Rectal smooth muscle tissue (tissue), 1 donor: Measurements from ENCODE around the gene PYCARD.
A peak's percentile ranks its signal among the peaks of the same experiment; 100 is the strongest.

Source experiments
- H3K27ac ChIP-seq: one replicate; pipeline ENCODE4 v1.7.0; 2013; ENCODE audit warnings: low read depth, low read length, inconsistent platforms
- H3K27me3 ChIP-seq: one replicate; pipeline ENCODE4 v1.7.0; 2013; ENCODE audit warnings: low read length; ENCODE audit not compliant: control insufficient read depth, insufficient read depth
- H3K36me3 ChIP-seq: one replicate; pipeline ENCODE4 v1.7.0; 2013; ENCODE audit warnings: low read length; ENCODE audit not compliant: control insufficient read depth, insufficient read depth
- H3K4me1 ChIP-seq: one replicate; pipeline ENCODE4 v1.7.0; 2013; ENCODE audit warnings: low read length; ENCODE audit not compliant: control insufficient read depth, insufficient read depth
- H3K4me3 ChIP-seq: one replicate; pipeline ENCODE4 v1.7.0; 2013; ENCODE audit warnings: low read length
- H3K9ac ChIP-seq: one replicate; pipeline ENCODE4 v1.7.0; 2013; ENCODE audit warnings: low read length

The PYCARD gene

GRCh38 chr16:31224092-31224955 lies 21.8 kb upstream of the PYCARD start:
- H3K27ac ChIP-seq, result no peak overlapping the region
- H3K4me1 ChIP-seq, result no peaks in the 10 kb centered on the region
- no peak overlapping the region for H3K9ac ChIP-seq
- no peaks in the 10 kb centered on the region for H3K36me3 ChIP-seq
- H3K27me3 ChIP-seq, result no peaks in the 10 kb centered on the region
- no peak overlapping the region for H3K4me3 ChIP-seq

- H3K27me3 ChIP-seq, result no peaks in the 10 kb centered on the region
- no peak overlapping the region for H3K27ac ChIP-seq
- H3K9ac ChIP-seq, result no peak overlapping the region
- no peak overlapping the region for H3K4me3 ChIP-seq
- no peaks in the 10 kb centered on the region for H3K36me3 ChIP-seq
- H3K4me1 ChIP-seq, result no peaks in the 10 kb centered on the region
Measured at GRCh38 chr16:31223044-31223443, 20.5 kb upstream of the PYCARD start.

- no peak overlapping the region for H3K9ac ChIP-seq
- peaks cover 7% of the 10 kb centered on the region for H3K27me3 ChIP-seq
- H3K4me3 ChIP-seq, result no peak overlapping the region
- no peaks in the 10 kb centered on the region for H3K36me3 ChIP-seq
- peaks cover 3% of the 10 kb centered on the region for H3K4me1 ChIP-seq
- no peak overlapping the region for H3K27ac ChIP-seq
Measured at GRCh38 chr16:31221357-31222160, 19.0 kb upstream of the PYCARD start.

GRCh38 chr16:31219154-31219741 lies 16.7 kb upstream of the PYCARD start:
- H3K36me3 ChIP-seq, result no peaks in the 10 kb centered on the region
- no peak overlapping the region for H3K4me3 ChIP-seq
- H3K27me3 ChIP-seq, result peaks cover 19% of the 10 kb centered on the region
- H3K4me1 ChIP-seq, result peaks cover 10% of the 10 kb centered on the region
- H3K9ac ChIP-seq, result no peak overlapping the region
- no peak overlapping the region for H3K27ac ChIP-seq

DNA sequence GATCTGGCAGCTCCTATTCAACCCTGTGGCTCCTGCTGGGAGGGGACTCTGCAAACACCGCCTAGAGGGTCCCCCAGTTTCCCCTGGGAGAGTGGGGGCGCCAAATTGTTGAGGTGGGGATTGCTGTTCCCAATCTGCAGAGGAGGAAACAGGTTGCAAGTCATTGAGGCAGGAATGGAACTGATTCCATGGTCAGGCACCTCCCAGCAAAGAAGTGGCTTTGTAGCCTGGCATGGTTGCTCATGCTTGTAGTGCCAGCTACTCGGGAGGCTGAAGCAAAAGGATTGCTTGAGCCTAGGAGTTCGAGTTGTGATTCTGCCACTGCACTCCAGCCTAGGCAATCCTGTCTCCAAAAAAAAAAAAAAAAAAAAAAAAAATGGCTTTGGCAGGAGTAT lies 14.6 kb upstream of the PYCARD start:
- Histone ChIP-seq H3K27ac (no peak overlapping the region), H3K36me3 (no peaks in the 10 kb centered on the region), H3K4me3 (no peak overlapping the region), H3K27me3 (peaks cover 19% of the 10 kb centered on the region), H3K9ac (no peak overlapping the region), H3K4me1 (peaks cover 10% of the 10 kb centered on the region)

DNA sequence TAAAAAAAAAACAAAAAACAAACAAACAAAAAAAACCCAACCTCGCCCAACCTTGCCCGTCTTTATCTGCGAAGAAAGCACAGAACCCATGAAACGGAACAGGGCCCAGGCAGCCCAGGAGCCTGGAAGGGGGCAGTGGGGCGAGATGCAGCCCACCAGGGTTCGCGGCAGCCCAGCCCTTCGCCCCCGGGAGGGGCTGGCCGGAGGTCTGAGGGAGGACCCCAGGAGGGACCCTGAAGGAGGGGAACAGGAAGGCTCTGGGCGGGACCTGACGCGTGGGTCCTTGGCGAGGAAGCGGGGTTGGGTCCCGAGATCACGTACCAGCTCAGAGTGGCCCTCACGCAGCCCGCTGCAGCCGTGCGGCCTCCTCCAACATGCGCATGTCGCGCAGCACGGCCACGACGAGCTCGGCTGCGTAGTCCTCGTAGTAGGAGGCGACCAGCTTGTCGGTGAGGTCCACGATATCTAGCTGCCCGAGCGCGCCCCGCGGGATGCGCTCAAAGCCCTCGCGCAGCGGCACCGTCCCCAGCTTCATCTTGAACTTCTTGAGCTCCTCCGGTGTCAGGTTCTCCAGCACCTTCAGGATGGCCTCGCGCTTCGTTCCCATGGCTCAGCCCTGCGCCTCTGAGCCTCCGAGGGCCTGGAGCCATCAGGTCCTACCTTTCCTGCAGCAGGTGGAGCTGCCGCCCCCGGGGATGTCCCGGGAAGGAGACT lies 14.0 kb upstream of the PYCARD start, which contains the start of gene PYDC1:
TSS of gene PYDC1 (minus strand) at position 714 of the 714 bp plus-strand sequence. CDS start at position 607, 107 bp downstream.
- H3K4me1 ChIP-seq, result peaks cover 10% of the 10 kb centered on the region
- peaks cover 19% of the 10 kb centered on the region for H3K27me3 ChIP-seq
- H3K36me3 ChIP-seq, result no peaks in the 10 kb centered on the region
- no peak within 1 kb of the TSS for H3K9ac ChIP-seq
- peak within 1 kb of the TSS; percentile 51 for H3K4me3 ChIP-seq
- no peak within 1 kb of the TSS for H3K27ac ChIP-seq

DNA sequence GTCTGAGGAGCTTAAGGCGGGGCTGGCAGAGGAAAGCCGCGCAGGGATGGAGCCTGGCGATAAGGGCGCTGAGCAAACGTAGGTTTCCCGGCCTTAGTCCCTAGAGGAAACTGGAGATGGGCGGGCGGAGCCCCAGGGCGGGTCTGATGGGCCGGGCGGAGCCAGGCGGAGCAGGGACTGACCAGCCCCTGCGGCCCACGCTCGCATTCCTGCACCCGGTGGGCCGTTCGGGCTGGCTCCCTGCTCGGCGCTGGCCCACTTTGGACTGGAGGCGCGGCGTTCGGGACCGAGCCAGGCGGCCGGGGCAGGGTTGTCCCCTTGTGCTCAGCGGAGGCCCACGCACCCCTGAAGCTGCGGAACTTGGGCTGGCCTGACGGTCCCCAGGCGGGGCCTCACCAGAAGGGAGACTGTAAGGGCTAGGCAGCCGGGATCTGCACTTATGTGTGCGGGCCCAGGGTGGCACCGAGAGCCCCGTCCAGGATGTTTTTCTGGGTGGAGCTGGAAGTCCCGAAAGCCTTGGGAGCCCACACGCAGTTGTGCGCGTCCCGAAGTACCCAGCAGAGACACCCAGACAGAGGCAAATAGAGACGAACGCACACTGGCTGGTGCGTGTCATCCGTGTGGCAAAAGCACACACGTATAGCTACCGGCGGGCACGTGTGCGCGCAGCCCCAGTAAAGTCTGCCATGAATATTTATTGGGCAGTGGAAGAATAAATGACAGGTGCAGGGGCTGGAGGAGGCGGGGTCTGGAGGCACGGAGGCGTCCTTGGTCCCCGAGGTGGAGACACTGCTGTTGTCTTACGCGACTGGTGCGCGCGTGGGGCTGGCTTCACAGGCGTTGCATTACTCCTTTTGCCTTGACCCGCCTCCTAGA lies 13.0 kb upstream of the PYCARD start:
- no peaks in the 10 kb centered on the region for H3K36me3 ChIP-seq
- no peak overlapping the region for H3K9ac ChIP-seq
- H3K4me1 ChIP-seq, result peaks cover 10% of the 10 kb centered on the region
- H3K4me3 ChIP-seq, result peak overlapping the region; percentile 51
- no peak overlapping the region for H3K27ac ChIP-seq
- H3K27me3 ChIP-seq, result peaks cover 19% of the 10 kb centered on the region

DNA sequence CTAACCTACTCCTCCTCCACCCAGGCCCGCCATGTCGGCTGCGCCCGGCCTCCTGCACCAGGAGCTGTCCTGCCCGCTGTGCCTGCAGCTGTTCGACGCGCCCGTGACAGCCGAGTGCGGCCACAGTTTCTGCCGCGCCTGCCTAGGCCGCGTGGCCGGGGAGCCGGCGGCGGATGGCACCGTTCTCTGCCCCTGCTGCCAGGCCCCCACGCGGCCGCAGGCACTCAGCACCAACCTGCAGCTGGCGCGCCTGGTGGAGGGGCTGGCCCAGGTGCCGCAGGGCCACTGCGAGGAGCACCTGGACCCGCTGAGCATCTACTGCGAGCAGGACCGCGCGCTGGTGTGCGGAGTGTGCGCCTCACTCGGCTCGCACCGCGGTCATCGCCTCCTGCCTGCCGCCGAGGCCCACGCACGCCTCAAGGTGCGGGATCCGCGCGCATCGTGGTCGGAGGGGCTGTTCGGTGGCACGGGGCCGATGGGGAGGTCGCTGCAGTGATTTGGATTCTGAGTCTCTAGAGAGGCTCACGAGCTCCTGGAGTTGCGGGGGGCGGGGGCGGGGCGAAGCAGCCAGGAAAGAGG lies 12.2 kb upstream of the PYCARD start:
- no peak overlapping the region for H3K27ac ChIP-seq
- H3K4me3 ChIP-seq, result peak overlapping the region; percentile 51
- peaks cover 19% of the 10 kb centered on the region for H3K27me3 ChIP-seq
- H3K9ac ChIP-seq, result no peak overlapping the region
- no peaks in the 10 kb centered on the region for H3K36me3 ChIP-seq
- peaks cover 10% of the 10 kb centered on the region for H3K4me1 ChIP-seq

DNA sequence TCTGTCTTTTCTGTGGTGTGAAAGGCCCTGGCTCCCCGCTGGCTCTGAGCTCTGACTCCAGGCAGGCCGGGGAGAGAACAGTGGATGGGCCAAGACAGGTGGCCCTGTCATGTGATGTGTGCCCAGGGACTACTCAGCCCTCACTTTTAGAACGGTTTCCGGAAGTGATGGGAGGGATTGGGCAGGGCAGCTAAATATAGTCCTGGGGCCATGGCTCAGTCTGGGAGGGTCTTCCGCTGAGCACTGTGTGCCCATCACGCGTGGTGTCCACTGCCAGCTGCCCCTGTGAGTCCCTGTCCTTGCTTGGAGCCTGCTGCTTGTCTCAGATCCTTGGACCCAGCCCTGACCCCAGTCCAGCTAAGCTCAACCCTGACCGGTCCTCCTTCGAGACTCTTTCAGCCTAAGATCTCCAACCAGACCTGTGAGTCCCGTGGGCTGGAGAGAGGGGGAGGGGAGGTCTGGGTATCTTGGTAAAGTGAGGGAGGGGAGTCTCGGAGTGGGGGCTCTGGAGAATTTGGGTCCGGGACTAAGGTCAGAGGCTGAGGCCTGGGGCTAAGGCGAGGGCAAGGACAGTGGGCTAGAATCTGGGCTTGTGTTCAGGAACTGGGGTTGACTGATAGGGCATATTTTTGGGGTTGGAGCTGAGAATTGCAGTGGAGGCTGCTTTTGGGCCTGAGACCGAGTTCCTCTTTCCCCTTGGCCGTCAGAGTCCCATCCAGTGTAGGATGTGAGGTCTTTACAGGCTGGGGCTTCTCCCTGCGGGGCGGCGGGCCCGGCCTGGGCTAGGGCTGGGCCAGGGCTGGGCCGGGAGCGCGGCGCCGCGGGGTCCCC lies 11.5 kb upstream of the PYCARD start, which contains the start of gene TRIM72:
TSS of gene TRIM72 (plus strand) at position 243 of the 831 bp plus-strand sequence. CDS start 620 bp downstream, outside the sequence.
- no peak within 1 kb of the TSS for H3K9ac ChIP-seq
- H3K4me1 ChIP-seq, result peaks cover 10% of the 10 kb centered on the region
- H3K27me3 ChIP-seq, result peaks cover 19% of the 10 kb centered on the region
- no peaks in the 10 kb centered on the region for H3K36me3 ChIP-seq
- H3K27ac ChIP-seq, result no peak within 1 kb of the TSS
- peak within 1 kb of the TSS; percentile 51 for H3K4me3 ChIP-seq

DNA sequence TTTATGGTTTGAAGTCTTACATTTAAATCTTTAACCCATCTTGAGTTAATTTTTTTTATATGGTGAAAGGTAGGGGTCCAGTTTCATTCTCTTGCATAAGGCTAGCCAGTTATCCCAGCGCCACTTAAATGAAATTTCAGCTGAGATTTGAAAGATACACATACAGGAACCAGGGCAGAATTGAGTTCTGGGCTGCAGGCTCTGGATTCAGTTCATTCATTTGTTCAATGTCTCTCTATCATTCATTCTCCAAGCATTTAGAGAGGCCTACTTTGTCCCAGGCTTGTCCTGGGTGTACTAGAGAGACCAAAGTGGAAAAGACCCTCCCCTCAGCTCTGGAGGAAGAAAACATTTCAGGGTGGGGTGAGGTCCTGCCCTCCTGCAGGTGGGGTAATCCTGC lies 10.8 kb upstream of the PYCARD start:
- Histone ChIP-seq H3K4me1 (peaks cover 10% of the 10 kb centered on the region), H3K36me3 (no peaks in the 10 kb centered on the region), H3K27ac (no peak overlapping the region), H3K27me3 (peaks cover 19% of the 10 kb centered on the region), H3K9ac (no peak overlapping the region), H3K4me3 (no peak overlapping the region)
